ENCODE results near the gene GTF3C5. TPM values are rescaled to one million over a fixed set of nuclear protein-coding genes. Genes with fewer than 3 reads are reported as not detected.

The GTF3C5 gene
- polyA plus RNA-seq, 1 of the 3 experiments (the other 2 are of a cell fraction) = 57.3 TPM

- Histone ChIP-seq H3K4me1 (ENCODE audit: control insufficient read depth in 1 of 2, insufficient read depth in 2 of 2, low read depth in 1 of 2, low read length in 1 of 2) (peaks cover 0 to 20% of the 10 kb centered on the region in 2 experiments; a peak in 1 of 4 replicates), H3K9me2 (no peaks in the 10 kb centered on the region), H3F3A (replicated peaks; ENCODE audit: insufficient read depth) (no peaks in the 10 kb centered on the region), H3K4me2 (no peak overlapping the region), H3K27ac (ENCODE audit: low read depth in 2 of 2, low read length in 1 of 2) (no peak overlapping the region), H3K4me3 (ENCODE audit: low read depth in 2 of 2, low read length in 1 of 2) (no peak overlapping the region), H3K79me2 (ENCODE audit: insufficient read depth) (no peaks in the 10 kb centered on the region), H3K9me3 (no peaks in the 10 kb centered on the region), H3K36me3 (replicated peaks in 1 of 2; ENCODE audit: control insufficient read depth in 1 of 2, insufficient read depth in 2 of 2, low read length in 1 of 2) (peaks cover 2 to 53% of the 10 kb centered on the region in 2 experiments), H4K20me1 (ENCODE audit: insufficient read depth) (no peaks in the 10 kb centered on the region), H3K9ac (no peak overlapping the region), H2AFZ (ENCODE audit: low read depth) (no peak overlapping the region), H3K27me3 (ENCODE audit: insufficient read depth) (no peaks in the 10 kb centered on the region)
- 93% methylated on average over 15 of the region's 20 CpGs for WGBS (ENCODE audit: low lambda C conversion rate)
- ChIA-PET CTCF (interaction anchor here (0.7 to 1.6 kb wide), 7 partner anchors 10 to 93 kb away, joined by 3 to 6 read pairs (median 3); partner anchors contain the start of gene GTF3C5), POLR2A (no interaction called here)
- TF ChIP-seq NRF1 (IDR thresholded peaks at IDR 0.05; ENCODE audit: low read depth, low read length) = no peak
- no peak for TF ChIP-seq ZBTB33 (IDR thresholded peaks at IDR 0.05; ENCODE audit: borderline replicate concordance, low read depth)
- no peak for TF ChIP-seq MAX (IDR thresholded peaks at IDR 0.05; ENCODE audit: low read depth)
- TF ChIP-seq GABPA (IDR thresholded peaks at IDR 0.05; ENCODE audit: low read depth) = no peak
- no peak for TF ChIP-seq TAF1 (IDR thresholded peaks at IDR 0.05; ENCODE audit: borderline replicate concordance, low read depth, low read length)
- TF ChIP-seq TEAD4 (IDR thresholded peaks at IDR 0.05; ENCODE audit: borderline replicate concordance, insufficient read depth) = no peak
- no peak for TF ChIP-seq SMC3 (IDR thresholded peaks at IDR 0.05; ENCODE audit: low read depth, low read length)
- TF ChIP-seq TCF12 (IDR thresholded peaks at IDR 0.05) = no peak
- no peak for TF ChIP-seq RFX5 (IDR thresholded peaks at IDR 0.05; ENCODE audit: low read length)
- DNase-seq = no peak
Measured at GRCh38 chr9:133051281-133051900, 20.6 kb downstream of the GTF3C5 start.

- POLR2A ChIA-PET = no interaction called here
- H3K9me3 ChIP-seq = no peaks in the 10 kb centered on the region
- H4K20me1 ChIP-seq (ENCODE audit: insufficient read depth) = no peaks in the 10 kb centered on the region
- H3K27me3 ChIP-seq (ENCODE audit: insufficient read depth) = no peaks in the 10 kb centered on the region
- H3F3A ChIP-seq (replicated peaks; ENCODE audit: insufficient read depth) = no peaks in the 10 kb centered on the region
- H3K79me2 ChIP-seq (ENCODE audit: insufficient read depth) = no peaks in the 10 kb centered on the region
- no peak overlapping the region for H3K4me2 ChIP-seq
- no peaks in the 10 kb centered on the region for H3K9me2 ChIP-seq
- no peak overlapping the region for H2AFZ ChIP-seq (ENCODE audit: low read depth)
- peaks cover 2 to 51% of the 10 kb centered on the region in 2 experiments for H3K36me3 ChIP-seq (replicated peaks in 1 of 2; ENCODE audit: control insufficient read depth in 1 of 2, insufficient read depth in 2 of 2, low read length in 1 of 2)
- no peak overlapping the region for H3K4me3 ChIP-seq (ENCODE audit: low read depth in 2 of 2, low read length in 1 of 2)
- CTCF ChIA-PET = interaction anchor here (0.7 to 1.6 kb wide), 8 partner anchors 10 to 96 kb away, joined by 3 to 6 read pairs (median 4); partner anchors contain the start of gene GTF3C5
- H3K27ac ChIP-seq (ENCODE audit: low read depth in 2 of 2, low read length in 1 of 2) = no peak overlapping the region
- WGBS (ENCODE audit: low lambda C conversion rate) = 99% methylated on average over 9 of the region's 9 CpGs
- no peak for DNase-seq
- peaks cover 0 to 20% of the 10 kb centered on the region in 2 experiments; a peak in 1 of 4 replicates for H3K4me1 ChIP-seq (ENCODE audit: control insufficient read depth in 1 of 2, insufficient read depth in 2 of 2, low read depth in 1 of 2, low read length in 1 of 2)
- H3K9ac ChIP-seq = no peak overlapping the region
- TF ChIP-seq YY1 (IDR thresholded peaks at IDR 0.05; ENCODE audit: low read depth) (no peak), GATA2 (CRISPR knock-in tag; IDR thresholded peaks at IDR 0.05) (no peak), EZH2phosphoT487 (IDR thresholded peaks at IDR 0.05; ENCODE audit: borderline replicate concordance, low read depth) (no peak), PBX3 (IDR thresholded peaks at IDR 0.05) (no peak), CTCF (IDR thresholded peaks at IDR 0.05) (no peak), RXRA (IDR thresholded peaks at IDR 0.05; ENCODE audit: borderline replicate concordance, low read depth) (no peak), NFIC (IDR thresholded peaks at IDR 0.05; ENCODE audit: borderline replicate concordance) (no peak), FOXM1 (IDR thresholded peaks at IDR 0.05; ENCODE audit: low read depth) (no peak), SIN3A (IDR thresholded peaks at IDR 0.05; ENCODE audit: borderline replicate concordance, low read depth, low read length) (no peak), ZBTB33 (IDR thresholded peaks at IDR 0.05; ENCODE audit: borderline replicate concordance, low read depth) (no peak), FOSL2 (IDR thresholded peaks at IDR 0.05; ENCODE audit: borderline replicate concordance, low read depth) (no peak)
Measured at GRCh38 chr9:133051966-133052539, 21.3 kb downstream of the GTF3C5 start.

Data from SK-N-SH (cell line).